CD4-positive, CD25-positive, alpha-beta regulatory T cell (primary cell): ENCODE data around the gene ALOX15. TPM values are rescaled to one million over a fixed set of nuclear protein-coding genes. Genes with fewer than 3 reads are reported as not detected.

Experiments used
- ATAC-seq, 2 donors: fragments of 150-1000 bp; cut with Tn5 transposase; one replicate each; pipeline ENCODE4 v1.10.0; 2021; ENCODE audit warnings: low read depth in 2 of 2, moderate number of reproducible peaks in 2 of 2, moderate library complexity in 1 of 2
- DNase-seq, 3 donors: peaks; one replicate each; pipeline versions ENCODE4 v3.0.0 to v3.0.0-alpha.2; 2012 to 2022; ENCODE audit warnings: mixed read lengths in 1 of 3
- H3K27ac ChIP-seq: one replicate; pipeline ENCODE4 v1.7.0; 2013; ENCODE audit warnings: mild to moderate bottlenecking, low read length; ENCODE audit not compliant: insufficient read depth, poor library complexity, severe bottlenecking
- H3K27me3 ChIP-seq: one replicate; pipeline ENCODE4 v1.7.0; 2013; ENCODE audit warnings: low read length; ENCODE audit not compliant: control insufficient read depth, insufficient read depth
- H3K36me3 ChIP-seq: one replicate; pipeline ENCODE4 v1.7.0; 2013; ENCODE audit warnings: mild to moderate bottlenecking, low read length, moderate library complexity; ENCODE audit not compliant: control insufficient read depth, insufficient read depth
- H3K4me1 ChIP-seq: 2 replicates; pipeline ENCODE4 v1.7.0; 2013; ENCODE audit warnings: mild to moderate bottlenecking, low read length; ENCODE audit not compliant: insufficient read depth, control insufficient read depth, poor library complexity, severe bottlenecking
- H3K4me3 ChIP-seq: one replicate; pipeline ENCODE4 v1.7.0; 2013; ENCODE audit warnings: low read depth, mild to moderate bottlenecking, low read length, moderate library complexity
- H3K9me3 ChIP-seq, 2 experiments: 1 replicate in 1 of 2; 2 replicates in 1 of 2; pipeline ENCODE4 v1.7.0; 2013; ENCODE audit warnings: low read length in 2 of 2, mild to moderate bottlenecking in 1 of 2, moderate library complexity in 1 of 2; ENCODE audit not compliant: control insufficient read depth in 2 of 2
- H3K27ac Mint-ChIP-seq, 3 donors: one replicate each; pipeline ENCODE4 v1.8.0; 2020 to 2022; ENCODE audit warnings: mild to moderate bottlenecking in 3 of 3, mixed read lengths in 3 of 3, moderate library complexity in 2 of 3
- H3K27me3 Mint-ChIP-seq: one replicate; pipeline ENCODE4 v1.8.0; 2022; ENCODE audit warnings: mild to moderate bottlenecking, mixed read lengths
- H3K36me3 Mint-ChIP-seq: one replicate; pipeline ENCODE4 v1.8.0; 2020; ENCODE audit warnings: mixed read lengths
- H3K4me1 Mint-ChIP-seq, 4 donors: one replicate each; pipeline ENCODE4 v1.8.0; 2020 to 2022; ENCODE audit warnings: mixed read lengths in 4 of 4, mild to moderate bottlenecking in 1 of 4
- H3K4me3 Mint-ChIP-seq, 4 donors: one replicate each; pipeline ENCODE4 v1.8.0; 2020 to 2022; ENCODE audit warnings: mild to moderate bottlenecking in 4 of 4, mixed read lengths in 4 of 4, moderate library complexity in 3 of 4
- H3K9me3 Mint-ChIP-seq, 7 donors: one replicate each; pipeline ENCODE4 v1.8.0; 2020 to 2022; ENCODE audit warnings: mixed read lengths in 7 of 7, mild to moderate bottlenecking in 3 of 7, moderate library complexity in 2 of 7
- polyA plus RNA-seq, 4 donors: library from polyadenylated mRNA; unstranded; fragments of 300-500 nt; fragmentation: Illumina TruSeq; gene quantifications; one replicate each; pipeline ENCODE4 v1.2.3, GENCODE V29; 2021
- total RNA-seq: library from RNA; stranded (reverse); gene quantifications from one replicate; pipeline ENCODE4 v1.2.3, GENCODE V29; 2022

ALOX15 gene
- total and polyA plus RNA-seq, 5 donors from 2014 or later, result not detected

DNA sequence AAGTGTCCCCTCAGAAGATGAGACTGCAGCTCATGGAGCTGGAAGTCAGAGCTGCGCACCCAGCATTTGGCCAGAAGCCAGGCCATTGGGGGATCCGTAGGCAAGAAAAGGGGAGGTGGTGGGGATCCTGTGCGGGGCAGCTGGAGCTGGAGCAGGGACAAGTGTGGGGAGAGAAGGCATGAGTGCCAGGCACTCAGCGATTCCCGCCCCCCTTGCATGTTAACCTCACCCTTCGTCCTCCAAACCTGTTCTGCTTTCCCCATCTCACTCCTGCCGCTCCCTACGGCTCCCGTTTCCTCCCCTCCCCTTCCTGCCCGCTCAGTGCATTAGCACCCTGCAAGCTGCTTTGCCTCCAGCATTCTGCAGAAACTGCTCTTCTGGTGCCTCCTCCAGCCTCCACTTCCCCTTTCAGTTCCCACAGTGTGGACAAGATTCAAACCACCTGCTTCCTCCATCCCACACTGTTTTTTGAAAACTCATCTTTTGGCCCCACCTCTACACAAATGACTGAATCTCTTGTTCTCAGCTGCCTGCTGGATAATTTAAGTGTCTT, 5.6 kb downstream of the ALOX15 start:
- no peaks in the 10 kb centered on the region for H3K36me3 Mint-ChIP-seq
- H3K27ac Mint-ChIP-seq, result no peak overlapping the region
- H3K36me3 ChIP-seq, result no peaks in the 10 kb centered on the region
- H3K4me1 Mint-ChIP-seq, result peaks cover 0 to 12% (median 0%) of the 10 kb centered on the region in 4 donors
- peaks cover 0 to 7% (median 0%) of the 10 kb centered on the region in 7 donors for H3K9me3 Mint-ChIP-seq
- no peak overlapping the region for H3K27ac ChIP-seq
- no peaks in the 10 kb centered on the region for H3K4me1 ChIP-seq
- DNase-seq, result no peak
- H3K27me3 Mint-ChIP-seq, result peaks cover 63% of the 10 kb centered on the region
- peaks cover 11% of the 10 kb centered on the region for H3K27me3 ChIP-seq
- H3K9me3 ChIP-seq, result no peaks in the 10 kb centered on the region
- peak overlapping the region in 1 of 4 donors; percentile 34 for H3K4me3 Mint-ChIP-seq
- ATAC-seq, result no peak
- H3K4me3 ChIP-seq, result no peak overlapping the region

DNA sequence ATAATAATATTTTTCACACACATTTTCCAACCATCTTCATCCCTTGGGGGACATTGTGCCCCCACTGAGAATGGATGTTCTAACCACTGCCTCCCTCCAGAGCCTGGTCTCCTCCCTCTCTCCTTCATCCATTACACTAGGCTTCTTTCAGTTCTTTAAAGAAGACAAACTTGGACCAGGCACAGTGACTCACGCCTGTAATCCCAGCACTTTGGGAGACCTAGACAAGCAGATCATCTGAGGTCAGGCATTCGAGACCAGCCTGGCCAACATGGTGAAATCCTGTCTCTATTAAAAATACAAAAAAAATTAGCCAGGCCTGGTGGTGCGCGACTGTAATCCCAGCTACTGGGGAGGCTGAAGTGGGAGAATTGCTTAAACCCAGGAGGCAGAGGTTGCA, 6.5 kb downstream of the ALOX15 start:
- no peak overlapping the region for H3K27ac Mint-ChIP-seq
- H3K27ac ChIP-seq, result no peak overlapping the region
- H3K4me3 ChIP-seq, result no peak overlapping the region
- H3K27me3 Mint-ChIP-seq, result peaks cover 61% of the 10 kb centered on the region
- peaks cover 0 to 7% (median 0%) of the 10 kb centered on the region in 7 donors for H3K9me3 Mint-ChIP-seq
- H3K27me3 ChIP-seq, result peaks cover 11% of the 10 kb centered on the region
- H3K4me1 Mint-ChIP-seq, result peaks cover 0 to 10% (median 0%) of the 10 kb centered on the region in 4 donors
- no peaks in the 10 kb centered on the region for H3K36me3 ChIP-seq
- no peaks in the 10 kb centered on the region for H3K4me1 ChIP-seq
- ATAC-seq (no peak), DNase-seq (no peak)
- no peak overlapping the region for H3K4me3 Mint-ChIP-seq
- no peaks in the 10 kb centered on the region for H3K9me3 ChIP-seq
- no peaks in the 10 kb centered on the region for H3K36me3 Mint-ChIP-seq

DNA sequence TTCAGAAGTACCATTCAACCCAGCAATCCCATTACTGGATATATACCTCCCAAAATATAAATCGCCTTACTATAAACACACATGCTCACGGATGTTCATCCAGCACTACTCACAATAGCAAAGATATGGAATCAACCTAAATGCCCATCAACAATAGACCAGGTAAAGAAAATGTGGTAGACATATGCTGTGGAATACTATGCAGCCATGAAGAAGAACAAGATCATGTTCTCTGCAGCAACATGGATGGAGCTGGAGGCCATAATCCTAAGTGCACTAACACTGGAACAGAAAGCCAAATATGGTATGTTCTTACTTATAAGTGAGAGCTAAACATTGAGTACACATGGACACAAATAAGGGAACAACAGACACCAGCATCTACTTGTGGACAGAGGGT, 7.8 kb downstream of the ALOX15 start:
- Histone ChIP-seq H3K9me3 (no peaks in the 10 kb centered on the region), H3K36me3 (no peaks in the 10 kb centered on the region), H3K4me1 (no peaks in the 10 kb centered on the region), H3K27me3 (peaks cover 7% of the 10 kb centered on the region), H3K27ac (no peak overlapping the region), H3K4me3 (no peak overlapping the region)
- DNase-seq, result no peak
- ATAC-seq, result no peak
- no peaks in the 10 kb centered on the region for H3K36me3 Mint-ChIP-seq
- H3K27me3 Mint-ChIP-seq, result peaks cover 53% of the 10 kb centered on the region
- peaks cover 0 to 2% (median 0%) of the 10 kb centered on the region in 4 donors for H3K4me1 Mint-ChIP-seq
- no peak overlapping the region for H3K4me3 Mint-ChIP-seq
- H3K9me3 Mint-ChIP-seq, result peaks cover 0 to 7% (median 0%) of the 10 kb centered on the region in 7 donors
- no peak overlapping the region for H3K27ac Mint-ChIP-seq

DNA sequence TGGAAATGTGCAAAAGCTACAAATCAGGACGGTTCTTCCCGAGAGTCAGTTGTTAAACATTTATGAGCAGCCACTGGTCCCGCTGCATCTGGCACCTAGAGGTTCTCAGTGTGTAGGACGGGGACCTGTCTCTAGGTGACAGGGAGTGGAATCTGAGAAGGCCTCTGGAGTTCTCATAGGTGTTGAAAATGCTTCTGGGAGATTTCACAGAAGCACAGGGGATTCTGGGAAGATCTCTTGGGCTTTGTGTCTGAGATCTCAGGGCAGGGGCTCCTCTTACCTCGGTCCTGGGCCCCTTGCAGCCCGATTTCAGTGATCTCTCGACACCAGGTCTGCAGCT, 8.9 kb downstream of the ALOX15 start:
- peak overlapping the region in 1 of 3 donors; percentile 29 for H3K27ac Mint-ChIP-seq

DNA sequence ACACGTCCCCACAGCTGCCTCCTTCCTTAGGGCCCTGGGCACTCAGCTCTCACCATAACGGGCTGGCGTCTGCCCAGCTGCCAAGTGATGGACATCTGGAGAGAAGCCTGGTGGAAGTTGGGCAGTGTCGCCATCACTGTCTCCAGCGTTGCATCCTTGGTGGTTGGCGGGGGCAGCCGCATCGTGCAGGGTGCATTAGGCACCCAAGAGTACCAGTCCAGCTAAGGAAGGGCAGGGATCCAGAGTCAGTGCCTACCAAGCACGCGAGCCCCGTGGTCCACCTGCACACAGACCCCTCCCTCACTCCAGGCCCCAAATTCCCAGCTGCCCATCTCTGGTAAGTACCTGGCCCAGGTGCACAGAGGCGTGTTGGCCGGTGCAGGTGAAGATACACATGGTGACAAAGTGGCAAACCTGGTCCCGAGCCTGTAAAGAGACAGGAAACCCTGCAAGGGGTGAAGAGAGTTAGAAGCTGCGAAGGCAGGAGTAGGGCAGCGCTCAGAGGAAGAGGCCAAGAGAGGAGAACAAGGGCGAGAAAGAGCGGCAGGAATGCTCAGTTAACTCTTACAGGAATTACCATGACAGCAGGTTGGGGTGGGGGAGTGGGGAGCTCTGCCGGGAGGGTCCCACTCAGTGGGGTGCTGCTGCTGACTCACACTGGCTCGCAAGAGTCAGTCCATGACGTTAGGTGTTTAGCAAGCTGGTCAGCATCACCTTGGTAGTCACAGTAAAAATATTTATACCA, 9.5 kb downstream of the ALOX15 start:
- Histone ChIP-seq H3K9me3 (no peaks in the 10 kb centered on the region), H3K4me1 (no peaks in the 10 kb centered on the region), H3K27ac (no peak overlapping the region), H3K4me3 (no peak overlapping the region), H3K36me3 (no peaks in the 10 kb centered on the region), H3K27me3 (peaks cover 4% of the 10 kb centered on the region)
- Mint-ChIP-seq H3K27ac (no peak overlapping the region), H3K27me3 (peaks cover 46% of the 10 kb centered on the region), H3K9me3 (peaks cover 0 to 6% (median 0%) of the 10 kb centered on the region in 7 donors), H3K36me3 (no peaks in the 10 kb centered on the region), H3K4me1 (no peaks in the 10 kb centered on the region), H3K4me3 (no peak overlapping the region)
- no peak for ATAC-seq
- DNase-seq, result no peak

More for the DNA sequence above, 8.9 kb downstream of the ALOX15 start:
- Mint-ChIP-seq H3K36me3 (no peaks in the 10 kb centered on the region), H3K4me3 (no peak overlapping the region), H3K27me3 (peaks cover 47% of the 10 kb centered on the region), H3K9me3 (peaks cover 0 to 6% (median 0%) of the 10 kb centered on the region in 7 donors), H3K4me1 (no peaks in the 10 kb centered on the region)
- no peaks in the 10 kb centered on the region for H3K4me1 ChIP-seq
- no peaks in the 10 kb centered on the region for H3K36me3 ChIP-seq
- ATAC-seq (no peak), DNase-seq (no peak)
- no peak overlapping the region for H3K27ac ChIP-seq
- H3K9me3 ChIP-seq, result no peaks in the 10 kb centered on the region
- H3K4me3 ChIP-seq, result no peak overlapping the region
- peaks cover 4% of the 10 kb centered on the region for H3K27me3 ChIP-seq

DNA sequence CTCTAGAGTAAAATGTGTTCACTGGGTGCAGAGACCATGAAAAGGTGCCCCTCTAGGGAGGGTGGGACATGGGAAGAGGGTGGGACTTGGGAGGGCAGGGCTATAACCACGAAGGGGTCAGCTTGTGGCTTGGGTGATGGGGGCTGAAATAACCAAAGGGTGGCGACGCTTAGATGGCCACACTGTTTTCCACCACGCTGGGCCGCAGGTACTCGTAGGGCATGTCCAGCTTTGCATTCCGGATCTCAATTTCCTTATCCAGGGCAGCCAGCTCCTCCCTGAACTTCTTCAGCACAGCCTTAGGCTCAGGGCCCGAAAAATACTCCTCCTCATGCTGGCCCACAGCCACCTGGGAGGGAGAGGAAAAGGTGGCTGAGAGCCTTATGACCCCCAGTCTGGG, 10.0 kb downstream of the ALOX15 start:
- H3K9me3 ChIP-seq, result no peaks in the 10 kb centered on the region
- no peaks in the 10 kb centered on the region for H3K4me1 Mint-ChIP-seq
- H3K27ac ChIP-seq, result no peak overlapping the region
- peaks cover 4% of the 10 kb centered on the region for H3K27me3 ChIP-seq
- no peak for ATAC-seq
- H3K27ac Mint-ChIP-seq, result no peak overlapping the region
- H3K9me3 Mint-ChIP-seq, result peaks cover 0 to 6% (median 0%) of the 10 kb centered on the region in 7 donors
- H3K4me1 ChIP-seq, result no peaks in the 10 kb centered on the region
- H3K4me3 Mint-ChIP-seq, result no peak overlapping the region
- no peaks in the 10 kb centered on the region for H3K36me3 Mint-ChIP-seq
- H3K36me3 ChIP-seq, result no peaks in the 10 kb centered on the region
- peaks cover 45% of the 10 kb centered on the region for H3K27me3 Mint-ChIP-seq
- H3K4me3 ChIP-seq, result no peak overlapping the region
- DNase-seq, result no peak

DNA sequence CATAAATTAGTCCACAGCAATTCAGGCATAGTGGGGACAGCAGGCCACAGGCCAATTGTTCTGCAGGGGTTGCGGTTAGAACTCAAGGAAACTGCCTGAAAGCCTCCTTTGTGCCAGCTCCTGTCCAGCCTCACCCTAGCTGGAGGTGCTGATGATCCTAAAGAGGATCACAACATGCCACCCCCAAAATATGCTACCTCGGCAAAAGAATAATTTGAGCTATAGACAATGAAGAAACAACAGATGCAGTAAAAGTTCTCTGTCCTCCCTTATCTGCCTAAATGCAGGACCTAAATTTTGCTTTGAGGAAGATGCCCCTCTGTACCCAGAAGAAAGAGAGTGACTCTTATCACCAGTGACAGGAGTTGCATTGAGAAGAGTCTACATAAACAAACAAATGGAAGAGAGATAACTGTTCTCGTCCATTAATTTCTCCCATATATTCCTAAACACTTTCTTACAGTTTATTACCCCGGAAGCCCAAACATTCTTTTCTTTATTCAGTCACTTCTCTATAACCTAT, 14.7 kb downstream of the ALOX15 start:
- Histone ChIP-seq H3K27ac (no peak overlapping the region), H3K9me3 (peaks cover 0 to 5% of the 10 kb centered on the region in 2 experiments), H3K36me3 (no peaks in the 10 kb centered on the region), H3K4me3 (no peak overlapping the region), H3K27me3 (peaks cover under 1% of the 10 kb centered on the region), H3K4me1 (no peaks in the 10 kb centered on the region)
- Mint-ChIP-seq H3K27me3 (peaks cover 17% of the 10 kb centered on the region), H3K36me3 (peaks cover 3% of the 10 kb centered on the region), H3K27ac (no peak overlapping the region), H3K9me3 (peaks cover 0 to 1% (median 0%) of the 10 kb centered on the region in 7 donors), H3K4me3 (no peak overlapping the region), H3K4me1 (no peaks in the 10 kb centered on the region)
- DNase-seq (no peak), ATAC-seq (no peak)
